K562 (cell line): ENCODE results near the gene C6orf47. TPM values are rescaled to one million over a fixed set of nuclear protein-coding genes. Genes with fewer than 3 reads are reported as not detected.
A peak's percentile ranks its signal among the peaks of the same experiment; 100 is the strongest.

Experiments used
- BCL6 ChIP-seq: fragments of 250-450 bp; sonication (Bioruptor Pico); IDR thresholded peaks from 2 replicates; pipeline ENCODE4 v1.4.0; 2020
- CEBPG ChIP-seq, 3 experiments: fragments of 200-800 bp in 1 of 3; sonication (Bioruptor generic) in 1 of 3; sonication (generic) in 1 of 3; formaldehyde crosslinking in 1 of 3; IDR thresholded peaks in 2 of 3; conservative IDR thresholded peaks in 1 of 3; 2 replicates each; pipeline versions ENCODE4 v1.6.1 to v1.8.0; 2016 to 2022; ENCODE audit warnings: missing compliant biosample characterization in 2 of 3, missing genetic modification characterization in 2 of 3, mild to moderate bottlenecking in 1 of 3, missing genetic modification reagents in 1 of 3
- FUS ChIP-seq: fragments of 200-400 bp; formaldehyde crosslinking; optimal IDR thresholded peaks from 2 replicates; pipeline ENCODE3; 2017; ENCODE audit warnings: low read depth, low read length
- KLF1 ChIP-seq: fragments of 450-650 bp; IDR thresholded peaks from 2 replicates; pipeline ENCODE4 v1.6.1; 2016; ENCODE audit warnings: missing genetic modification characterization, missing compliant biosample characterization
- NELFE ChIP-seq: IDR thresholded peaks from 2 replicates; pipeline ENCODE4 v1.6.1; 2011; ENCODE audit warnings: mild to moderate bottlenecking; ENCODE audit not compliant: insufficient read depth, insufficient read length
- NONO ChIP-seq, 2 experiments: fragments of 200-400 bp in 1 of 2; fragments of 450-650 bp in 1 of 2; formaldehyde crosslinking in 1 of 2; IDR thresholded peaks; 2 replicates each; pipeline ENCODE4 v1.6.1; 2017; ENCODE audit warnings: low read depth in 2 of 2, mild to moderate bottlenecking in 2 of 2, moderate library complexity in 2 of 2, low read length in 1 of 2
- NR3C1 ChIP-seq: sonication (generic); formaldehyde crosslinking; IDR thresholded peaks from 2 replicates; pipeline ENCODE4 v1.8.1; 2022; ENCODE audit warnings: missing genetic modification reagents
- SIN3A ChIP-seq, 2 experiments: fragments of 150-350 bp in 1 of 2; IDR thresholded peaks; 2 replicates each; pipeline ENCODE4 v1.6.1; 2011 to 2016; ENCODE audit warnings: borderline replicate concordance in 2 of 2, low read depth in 2 of 2, low read length in 2 of 2, mild to moderate bottlenecking in 2 of 2, moderate library complexity in 2 of 2; ENCODE audit not compliant: control insufficient read depth in 1 of 2
- STAT5A ChIP-seq: IDR thresholded peaks from 2 replicates; pipeline ENCODE4 v1.6.1; 2012; ENCODE audit warnings: low read length, inconsistent platforms, borderline replicate concordance
- ZNF274 ChIP-seq: IDR thresholded peaks from 2 replicates; pipeline ENCODE4 v1.6.1; 2011; ENCODE audit warnings: low read depth, mild to moderate bottlenecking, low read length, moderate library complexity, borderline replicate concordance
- ZNF3 ChIP-seq: fragments of 250-450 bp; sonication (Bioruptor Pico); IDR thresholded peaks from 2 replicates; pipeline ENCODE4 v1.5.0; 2021; ENCODE audit warnings: mild to moderate bottlenecking, moderate library complexity
- ZNF384 ChIP-seq: IDR thresholded peaks from 2 replicates; pipeline ENCODE4 v1.6.1; 2012; ENCODE audit warnings: low read depth, low read length, improper control_type of control experiment
- polyA plus RNA-seq, 8 experiments: library from polyadenylated mRNA; depleted of rRNA in 4 of 8; stranded (reverse) in 5 of 8; unstranded in 3 of 8; fragments of >200 nt; fragmentation: Nextera tagmentation in 2 of 8; fragmentation: Illumina TruSeq in 1 of 8; extraction: Ambion mirVana in 2 of 8; extraction: Trizol in 1 of 8; gene quantifications; 2 replicates each; pipeline versions ENCODE4 v1.2.1 to v1.2.3, GENCODE V29; 2011 to 2014; ENCODE audit warnings: inconsistent platforms in 1 of 8, missing spikeins in 1 of 8
- total RNA-seq, 7 experiments: library from RNA; depleted of rRNA in 6 of 7; stranded (reverse); fragments of >200 nt in 6 of 7; fragmentation: Illumina TruSeq in 2 of 7; extraction: Trizol in 2 of 7; gene quantifications; 2 replicates each; pipeline versions ENCODE4 v1.2.1 to v1.2.3, GENCODE V29; 2011 to 2021; ENCODE audit warnings: low replicate concordance in 1 of 7
- TF ChIP-seq, protein P1 (sequence below): fragments of 250-450 bp; sonication (Bioruptor Pico); IDR thresholded peaks from 2 replicates; pipeline ENCODE4 v1.9.0; 2021; ENCODE audit warnings: mild to moderate bottlenecking, inconsistent platforms
- TF ChIP-seq, protein P2 (sequence below): sonication (generic); formaldehyde crosslinking; IDR thresholded peaks from 2 replicates; pipeline ENCODE4 v1.8.1; 2023; ENCODE audit warnings: mild to moderate bottlenecking, missing genetic modification reagents
- TF ChIP-seq, protein P3 (sequence below): fragments of 200-800 bp; sonication (Bioruptor generic); IDR thresholded peaks from 2 replicates; pipeline ENCODE4 v1.6.1; 2017; ENCODE audit warnings: missing genetic modification characterization, missing compliant biosample characterization
- TF ChIP-seq, protein P4 (sequence below): sonication (generic); formaldehyde crosslinking; IDR thresholded peaks from 2 replicates; pipeline ENCODE4 v1.5.0; 2020; ENCODE audit warnings: missing genetic modification reagents
- TF ChIP-seq, protein P5 (sequence below): fragments of 450-650 bp; formaldehyde crosslinking; IDR thresholded peaks from 2 replicates; pipeline ENCODE4 v1.4.0; 2020; ENCODE audit warnings: mild to moderate bottlenecking, moderate library complexity

C6orf47 gene
- total and polyA plus RNA-seq, 9 of the 15 experiments (the other 6 are each of a cell fraction or from before 2014, with no cell fraction given) = 0.14 to 43.8 (median 27.0) TPM

DNA sequence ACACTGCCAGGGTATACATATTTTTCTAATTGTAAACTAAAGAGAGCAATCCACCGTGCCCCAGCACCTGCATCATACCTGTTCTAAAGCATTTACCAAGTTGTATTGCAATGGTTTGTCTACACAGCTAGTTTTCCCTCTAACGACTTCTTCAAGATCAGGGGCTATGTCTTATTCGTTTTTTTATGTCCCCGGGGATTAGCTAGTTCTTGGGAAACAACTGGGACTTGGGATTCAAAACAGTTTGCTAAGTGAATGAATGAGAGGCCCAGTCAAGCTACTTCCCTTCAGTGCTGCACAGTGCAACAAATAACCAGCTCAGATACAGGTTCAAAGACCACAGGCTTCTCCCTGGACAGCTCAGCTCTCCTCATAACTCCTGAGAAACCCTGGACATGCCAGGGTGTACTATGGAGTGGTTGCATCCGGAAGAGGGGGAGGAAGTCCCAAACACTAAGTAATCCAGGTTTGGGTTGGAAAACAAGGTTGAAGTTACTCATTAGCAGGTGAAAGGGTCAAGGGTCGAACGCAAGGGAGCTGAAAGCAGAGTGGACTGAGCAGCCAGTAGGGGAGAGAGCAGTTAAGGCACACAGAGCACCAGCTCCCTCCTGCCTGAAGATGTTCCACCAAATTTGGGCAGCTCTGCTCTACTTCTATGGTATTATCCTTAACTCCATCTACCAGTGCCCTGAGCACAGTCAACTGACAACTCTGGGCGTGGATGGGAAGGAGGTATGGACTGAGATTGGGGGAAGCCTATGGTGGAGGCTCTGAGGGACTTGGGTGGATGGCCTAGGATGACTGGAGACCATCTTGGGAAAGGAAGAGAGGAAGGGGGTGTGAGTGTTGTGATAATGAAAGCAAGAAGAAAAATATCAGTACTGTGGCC lies 5.0 kb downstream of the C6orf47 start, which contains the start of gene APOM (continued):
- TF ChIP-seq, protein P1, sequence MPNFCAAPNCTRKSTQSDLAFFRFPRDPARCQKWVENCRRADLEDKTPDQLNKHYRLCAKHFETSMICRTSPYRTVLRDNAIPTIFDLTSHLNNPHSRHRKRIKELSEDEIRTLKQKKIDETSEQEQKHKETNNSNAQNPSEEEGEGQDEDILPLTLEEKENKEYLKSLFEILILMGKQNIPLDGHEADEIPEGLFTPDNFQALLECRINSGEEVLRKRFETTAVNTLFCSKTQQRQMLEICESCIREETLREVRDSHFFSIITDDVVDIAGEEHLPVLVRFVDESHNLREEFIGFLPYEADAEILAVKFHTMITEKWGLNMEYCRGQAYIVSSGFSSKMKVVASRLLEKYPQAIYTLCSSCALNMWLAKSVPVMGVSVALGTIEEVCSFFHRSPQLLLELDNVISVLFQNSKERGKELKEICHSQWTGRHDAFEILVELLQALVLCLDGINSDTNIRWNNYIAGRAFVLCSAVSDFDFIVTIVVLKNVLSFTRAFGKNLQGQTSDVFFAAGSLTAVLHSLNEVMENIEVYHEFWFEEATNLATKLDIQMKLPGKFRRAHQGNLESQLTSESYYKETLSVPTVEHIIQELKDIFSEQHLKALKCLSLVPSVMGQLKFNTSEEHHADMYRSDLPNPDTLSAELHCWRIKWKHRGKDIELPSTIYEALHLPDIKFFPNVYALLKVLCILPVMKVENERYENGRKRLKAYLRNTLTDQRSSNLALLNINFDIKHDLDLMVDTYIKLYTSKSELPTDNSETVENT = no peak; the same call in 1 of the 2 replicates
- TF ChIP-seq ZNF384 (no peak), SIN3A (IDR thresholded peaks at IDR 0.05; ENCODE audit: borderline replicate concordance in 2 of 2, control insufficient read depth in 1 of 2, low read depth in 2 of 2, low read length in 2 of 2) (0 out of 4 replicates have a peak, but pooled peaks of 1 of the 2 experiments have one; percentile 28), CEBPG (CRISPR knock-in tag; IDR thresholded peaks at IDR 0.05) (no peak), CEBPG (tag; conservative IDR thresholded peaks at IDR 0.05 in 1 of 2, IDR thresholded peaks at IDR 0.05 in 1 of 2) (no peak), ZNF274 (no peak), STAT5A (no peak), NELFE (no peak), ZNF3 (CRISPR knock-in tag) (no peak), NONO (IDR thresholded peaks at IDR 0.05; ENCODE audit: low read depth in 2 of 2, low read length in 1 of 2) (no peak), FUS (no peak), BCL6 (CRISPR knock-in tag) (no peak), NR3C1 (CRISPR knock-in tag) (no peak), KLF1 (tag) (no peak)
- TF ChIP-seq, protein P2, sequence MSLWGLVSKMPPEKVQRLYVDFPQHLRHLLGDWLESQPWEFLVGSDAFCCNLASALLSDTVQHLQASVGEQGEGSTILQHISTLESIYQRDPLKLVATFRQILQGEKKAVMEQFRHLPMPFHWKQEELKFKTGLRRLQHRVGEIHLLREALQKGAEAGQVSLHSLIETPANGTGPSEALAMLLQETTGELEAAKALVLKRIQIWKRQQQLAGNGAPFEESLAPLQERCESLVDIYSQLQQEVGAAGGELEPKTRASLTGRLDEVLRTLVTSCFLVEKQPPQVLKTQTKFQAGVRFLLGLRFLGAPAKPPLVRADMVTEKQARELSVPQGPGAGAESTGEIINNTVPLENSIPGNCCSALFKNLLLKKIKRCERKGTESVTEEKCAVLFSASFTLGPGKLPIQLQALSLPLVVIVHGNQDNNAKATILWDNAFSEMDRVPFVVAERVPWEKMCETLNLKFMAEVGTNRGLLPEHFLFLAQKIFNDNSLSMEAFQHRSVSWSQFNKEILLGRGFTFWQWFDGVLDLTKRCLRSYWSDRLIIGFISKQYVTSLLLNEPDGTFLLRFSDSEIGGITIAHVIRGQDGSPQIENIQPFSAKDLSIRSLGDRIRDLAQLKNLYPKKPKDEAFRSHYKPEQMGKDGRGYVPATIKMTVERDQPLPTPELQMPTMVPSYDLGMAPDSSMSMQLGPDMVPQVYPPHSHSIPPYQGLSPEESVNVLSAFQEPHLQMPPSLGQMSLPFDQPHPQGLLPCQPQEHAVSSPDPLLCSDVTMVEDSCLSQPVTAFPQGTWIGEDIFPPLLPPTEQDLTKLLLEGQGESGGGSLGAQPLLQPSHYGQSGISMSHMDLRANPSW = 0 out of 2 replicates have a peak, but pooled peaks have one; percentile 71
- TF ChIP-seq, protein P3, sequence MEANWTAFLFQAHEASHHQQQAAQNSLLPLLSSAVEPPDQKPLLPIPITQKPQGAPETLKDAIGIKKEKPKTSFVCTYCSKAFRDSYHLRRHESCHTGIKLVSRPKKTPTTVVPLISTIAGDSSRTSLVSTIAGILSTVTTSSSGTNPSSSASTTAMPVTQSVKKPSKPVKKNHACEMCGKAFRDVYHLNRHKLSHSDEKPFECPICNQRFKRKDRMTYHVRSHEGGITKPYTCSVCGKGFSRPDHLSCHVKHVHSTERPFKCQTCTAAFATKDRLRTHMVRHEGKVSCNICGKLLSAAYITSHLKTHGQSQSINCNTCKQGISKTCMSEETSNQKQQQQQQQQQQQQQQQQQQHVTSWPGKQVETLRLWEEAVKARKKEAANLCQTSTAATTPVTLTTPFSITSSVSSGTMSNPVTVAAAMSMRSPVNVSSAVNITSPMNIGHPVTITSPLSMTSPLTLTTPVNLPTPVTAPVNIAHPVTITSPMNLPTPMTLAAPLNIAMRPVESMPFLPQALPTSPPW (CRISPR knock-in tag) = no peak
- TF ChIP-seq, protein P4, sequence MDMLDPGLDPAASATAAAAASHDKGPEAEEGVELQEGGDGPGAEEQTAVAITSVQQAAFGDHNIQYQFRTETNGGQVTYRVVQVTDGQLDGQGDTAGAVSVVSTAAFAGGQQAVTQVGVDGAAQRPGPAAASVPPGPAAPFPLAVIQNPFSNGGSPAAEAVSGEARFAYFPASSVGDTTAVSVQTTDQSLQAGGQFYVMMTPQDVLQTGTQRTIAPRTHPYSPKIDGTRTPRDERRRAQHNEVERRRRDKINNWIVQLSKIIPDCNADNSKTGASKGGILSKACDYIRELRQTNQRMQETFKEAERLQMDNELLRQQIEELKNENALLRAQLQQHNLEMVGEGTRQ (CRISPR knock-in tag) = no peak
- TF ChIP-seq, protein P5, sequence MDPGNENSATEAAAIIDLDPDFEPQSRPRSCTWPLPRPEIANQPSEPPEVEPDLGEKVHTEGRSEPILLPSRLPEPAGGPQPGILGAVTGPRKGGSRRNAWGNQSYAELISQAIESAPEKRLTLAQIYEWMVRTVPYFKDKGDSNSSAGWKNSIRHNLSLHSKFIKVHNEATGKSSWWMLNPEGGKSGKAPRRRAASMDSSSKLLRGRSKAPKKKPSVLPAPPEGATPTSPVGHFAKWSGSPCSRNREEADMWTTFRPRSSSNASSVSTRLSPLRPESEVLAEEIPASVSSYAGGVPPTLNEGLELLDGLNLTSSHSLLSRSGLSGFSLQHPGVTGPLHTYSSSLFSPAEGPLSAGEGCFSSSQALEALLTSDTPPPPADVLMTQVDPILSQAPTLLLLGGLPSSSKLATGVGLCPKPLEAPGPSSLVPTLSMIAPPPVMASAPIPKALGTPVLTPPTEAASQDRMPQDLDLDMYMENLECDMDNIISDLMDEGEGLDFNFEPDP (CRISPR knock-in tag) = no peak
